ENCODE results near the gene BPIFB4.
"Not testable (repeated sequence)": the region's sequence is repeated elsewhere in the genome, so short reads cannot be mapped to it uniquely, and the experiment has no call there.

Gene BPIFB4

GRCh38 chr20:33122297-33122696 is 42.9 kb downstream of the BPIFB4 start:
- not testable (repeated sequence) for DNase-seq

GRCh38 chr20:33124261-33124660 is 44.8 kb downstream of the BPIFB4 start:
- no peak for DNase-seq

- DNase-seq = no peak
Measured at GRCh38 chr20:33124994-33125393, 45.6 kb downstream of the BPIFB4 start.

GRCh38 chr20:33125983-33126382 is 46.5 kb downstream of the BPIFB4 start:
- no peak for DNase-seq

- no peak for DNase-seq
Measured at GRCh38 chr20:33127422-33128097, 48.1 kb downstream of the BPIFB4 start.

GRCh38 chr20:33130568-33131061 is 51.2 kb downstream of the BPIFB4 start:
- DNase-seq = no peak

- DNase-seq = no peak
Measured at GRCh38 chr20:33131949-33132473, 52.6 kb downstream of the BPIFB4 start.

- DNase-seq = no peak
Measured at GRCh38 chr20:33132513-33133372, 53.3 kb downstream of the BPIFB4 start.

GRCh38 chr20:33133373-33133941 is 54.0 kb downstream of the BPIFB4 start:
- no peak for DNase-seq

GRCh38 chr20:33137195-33137594 is 57.8 kb downstream of the BPIFB4 start:
- no peak for DNase-seq

- no peak for DNase-seq
Measured at GRCh38 chr20:33139467-33139866, 60.0 kb downstream of the BPIFB4 start.

GRCh38 chr20:33145521-33145920 is 66.1 kb downstream of the BPIFB4 start:
- DNase-seq = no peak

- no peak for DNase-seq
Measured at GRCh38 chr20:33147299-33147698, 67.9 kb downstream of the BPIFB4 start.

- no peak for DNase-seq
Measured at GRCh38 chr20:33148040-33148439, 68.6 kb downstream of the BPIFB4 start.

- DNase-seq = no peak
Measured at GRCh38 chr20:33154252-33154651, 74.8 kb downstream of the BPIFB4 start.

GRCh38 chr20:33158637-33159385 is 79.4 kb downstream of the BPIFB4 start:
- no peak for DNase-seq

GRCh38 chr20:33159713-33160112 is 80.3 kb downstream of the BPIFB4 start:
- no peak for DNase-seq

GRCh38 chr20:33160681-33161080 is 81.2 kb downstream of the BPIFB4 start:
- no peak for DNase-seq

Data from NCI-H2171 (cell line).